Gastroesophageal sphincter (tissue), 3 donors: ENCODE data around the gene RABGEF1.
"Not testable (repeated sequence)": the region's sequence is repeated elsewhere in the genome, so short reads cannot be mapped to it uniquely, and the experiment has no call there.

Source experiments
- EP300 ChIP-seq: sonication (generic); formaldehyde crosslinking; IDR thresholded peaks from one replicate; pipeline ENCODE4 v1.6.1; 2017; ENCODE audit warnings: antibody characterized with exemption, mild to moderate bottlenecking
- POLR2A ChIP-seq, 2 donors: fragments of 450-650 bp; IDR thresholded peaks; one replicate each; pipeline ENCODE4 v1.6.1; 2017; ENCODE audit warnings: antibody characterized with exemption in 2 of 2, mild to moderate bottlenecking in 2 of 2, moderate library complexity in 1 of 2
- POLR2AphosphoS5 ChIP-seq: sonication (generic); formaldehyde crosslinking; IDR thresholded peaks from one replicate; pipeline ENCODE4 v1.6.1; 2017; ENCODE audit warnings: antibody characterized with exemption
- TF ChIP-seq, protein P1 (sequence below), 4 experiments: fragments of 200-600 bp in 2 of 4; fragments of 450-650 bp in 2 of 4; sonication (generic) in 1 of 4; IDR thresholded peaks; one replicate each; pipeline ENCODE4 v1.5.1; 2017 to 2019; ENCODE audit warnings: antibody characterized with exemption in 4 of 4, mild to moderate bottlenecking in 2 of 4, moderate library complexity in 2 of 4

DNA sequence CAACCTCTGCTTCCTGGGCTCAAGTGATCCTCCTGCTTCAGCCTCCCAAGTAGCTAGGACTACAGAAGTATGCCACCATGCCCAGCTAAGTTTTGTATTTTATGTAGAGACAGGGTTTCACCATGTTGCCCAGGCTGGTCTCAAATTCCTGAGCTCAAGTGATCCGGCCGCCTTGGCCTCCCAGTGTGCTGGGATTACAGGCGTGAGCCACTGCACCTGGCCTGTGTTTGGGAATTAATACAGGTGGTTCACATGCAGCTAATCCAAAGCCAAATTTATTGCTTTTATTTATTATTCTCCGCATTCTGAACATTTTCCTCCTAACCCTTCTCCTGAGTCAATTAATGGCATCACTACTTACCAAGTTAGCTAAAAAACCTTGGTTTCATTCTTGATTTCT, 33.2 kb downstream of the RABGEF1 start:
- TF ChIP-seq, protein P1, sequence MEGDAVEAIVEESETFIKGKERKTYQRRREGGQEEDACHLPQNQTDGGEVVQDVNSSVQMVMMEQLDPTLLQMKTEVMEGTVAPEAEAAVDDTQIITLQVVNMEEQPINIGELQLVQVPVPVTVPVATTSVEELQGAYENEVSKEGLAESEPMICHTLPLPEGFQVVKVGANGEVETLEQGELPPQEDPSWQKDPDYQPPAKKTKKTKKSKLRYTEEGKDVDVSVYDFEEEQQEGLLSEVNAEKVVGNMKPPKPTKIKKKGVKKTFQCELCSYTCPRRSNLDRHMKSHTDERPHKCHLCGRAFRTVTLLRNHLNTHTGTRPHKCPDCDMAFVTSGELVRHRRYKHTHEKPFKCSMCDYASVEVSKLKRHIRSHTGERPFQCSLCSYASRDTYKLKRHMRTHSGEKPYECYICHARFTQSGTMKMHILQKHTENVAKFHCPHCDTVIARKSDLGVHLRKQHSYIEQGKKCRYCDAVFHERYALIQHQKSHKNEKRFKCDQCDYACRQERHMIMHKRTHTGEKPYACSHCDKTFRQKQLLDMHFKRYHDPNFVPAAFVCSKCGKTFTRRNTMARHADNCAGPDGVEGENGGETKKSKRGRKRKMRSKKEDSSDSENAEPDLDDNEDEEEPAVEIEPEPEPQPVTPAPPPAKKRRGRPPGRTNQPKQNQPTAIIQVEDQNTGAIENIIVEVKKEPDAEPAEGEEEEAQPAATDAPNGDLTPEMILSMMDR (IDR thresholded peaks at IDR 0.05) = not testable (repeated sequence)
- not testable (repeated sequence) for TF ChIP-seq POLR2AphosphoS5; POLR2A (IDR thresholded peaks at IDR 0.05); EP300
